H1 (cell line): ENCODE data around the gene ACAA1. TPM values are rescaled to one million over a fixed set of nuclear protein-coding genes. Genes with fewer than 3 reads are reported as not detected.

Experiments used
- CHD1 ChIP-seq: IDR thresholded peaks from 2 replicates; pipeline ENCODE4 v1.6.1; 2012; ENCODE audit warnings: low read depth, low read length, improper control_type of control experiment
- CREB1 ChIP-seq: IDR thresholded peaks from 2 replicates; pipeline ENCODE4 v1.6.1; 2012; ENCODE audit warnings: inconsistent platforms
- JUND ChIP-seq: IDR thresholded peaks from 2 replicates; pipeline ENCODE4 v1.6.1; 2011; ENCODE audit warnings: mild to moderate bottlenecking, improper control_type of control experiment, low read length
- KDM1A ChIP-seq: fragments of 200-600, 300-600 bp; sonication (generic); IDR thresholded peaks from 2 replicates; pipeline ENCODE4 v1.7.1; 2016; ENCODE audit warnings: mild to moderate bottlenecking, low read length, borderline replicate concordance
- MAFK ChIP-seq: IDR thresholded peaks from 2 replicates; pipeline ENCODE4 v1.6.1; 2012; ENCODE audit warnings: low read depth, mild to moderate bottlenecking, improper control_type of control experiment, low read length
- POLR2A ChIP-seq, 2 experiments: IDR thresholded peaks; 1 replicate in 1 of 2; 2 replicates in 1 of 2; pipeline ENCODE4 v1.6.1; 2011; ENCODE audit warnings: low read depth in 2 of 2, low read length in 2 of 2, mild to moderate bottlenecking in 2 of 2; ENCODE audit errors: control extremely low read depth in 1 of 2
- RNF2 ChIP-seq: fragments of 200-900, 300-1000 bp; sonication (generic); IDR thresholded peaks from 2 replicates; pipeline ENCODE4 v1.7.1; 2016; ENCODE audit warnings: borderline replicate concordance, low read depth, mild to moderate bottlenecking, antibody characterized with exemption, low read length; ENCODE audit not compliant: poor library complexity, severe bottlenecking; ENCODE audit errors: missing control alignments
- USF2 ChIP-seq: IDR thresholded peaks from 2 replicates; pipeline ENCODE4 v1.6.1; 2011; ENCODE audit warnings: low read length, improper control_type of control experiment
- polyA plus RNA-seq, 7 experiments: library from polyadenylated mRNA; depleted of rRNA in 3 of 7; stranded (reverse) in 5 of 7; unstranded in 2 of 7; fragments of >200 nt in 5 of 7; fragments of 200-250 nt in 2 of 7; gene quantifications; 1 replicate in 5 of 7; 2 replicates in 1 of 7; 4 replicates in 1 of 7; pipeline versions ENCODE4 v1.2.1 to v1.2.3, GENCODE V29; 2011 to 2013; ENCODE audit warnings: missing spikeins in 2 of 7, mixed read lengths in 2 of 7
- total RNA-seq: library from RNA; stranded (reverse); fragmentation: NEBNext Ultra II Directional; extraction: Animal tissue kit (Norgen Biotek cat#: 25700); gene quantifications from 2 replicates; pipeline ENCODE4 v1.2.1, GENCODE V29; 2021

ACAA1 gene
- total and polyA plus RNA-seq, 2 of the 8 experiments (the other 6 are each of a cell fraction or from before 2014, with no cell fraction given), result 23.1 to 34.8 TPM

GRCh38 chr3:38127611-38128302 lies 9.2 kb downstream of the ACAA1 start (continued):
- TF ChIP-seq USF2 (no peak), MAFK (no peak), CREB1 (no peak), RNF2 (no peak), JUND (no peak), KDM1A (no peak), POLR2A (IDR thresholded peaks at IDR 0.05; ENCODE audit: control extremely low read depth in 1 of 2, low read depth in 2 of 2, low read length in 2 of 2) (no peak), CHD1 (no peak)
- TF ChIP-seq, all 59 proteins: peak for 0
